Metanephros (tissue), 1 donor: ENCODE measurements around the gene GAB4. TPM values are rescaled to one million over a fixed set of nuclear protein-coding genes. Genes with fewer than 3 reads are reported as not detected.

Source experiments
- total RNA-seq: library from RNA; depleted of rRNA; stranded (reverse); fragments of >200 nt; gene quantifications from one replicate; pipeline ENCODE4 v1.2.3, GENCODE V29; 2014

Gene GAB4, protein sequence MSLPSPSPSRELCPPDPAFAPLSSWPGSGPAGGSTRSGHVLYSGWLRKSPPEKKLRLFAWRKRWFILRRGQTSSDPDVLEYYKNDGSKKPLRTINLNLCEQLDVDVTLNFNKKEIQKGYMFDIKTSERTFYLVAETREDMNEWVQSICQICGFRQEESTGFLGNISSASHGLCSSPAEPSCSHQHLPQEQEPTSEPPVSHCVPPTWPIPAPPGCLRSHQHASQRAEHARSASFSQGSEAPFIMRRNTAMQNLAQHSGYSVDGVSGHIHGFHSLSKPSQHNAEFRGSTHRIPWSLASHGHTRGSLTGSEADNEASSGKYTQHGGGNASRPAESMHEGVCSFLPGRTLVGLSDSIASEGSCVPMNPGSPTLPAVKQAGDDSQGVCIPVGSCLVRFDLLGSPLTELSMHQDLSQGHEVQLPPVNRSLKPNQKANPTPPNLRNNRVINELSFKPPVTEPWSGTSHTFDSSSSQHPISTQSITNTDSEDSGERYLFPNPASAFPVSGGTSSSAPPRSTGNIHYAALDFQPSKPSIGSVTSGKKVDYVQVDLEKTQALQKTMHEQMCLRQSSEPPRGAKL
- total RNA-seq: not detected

DNA sequence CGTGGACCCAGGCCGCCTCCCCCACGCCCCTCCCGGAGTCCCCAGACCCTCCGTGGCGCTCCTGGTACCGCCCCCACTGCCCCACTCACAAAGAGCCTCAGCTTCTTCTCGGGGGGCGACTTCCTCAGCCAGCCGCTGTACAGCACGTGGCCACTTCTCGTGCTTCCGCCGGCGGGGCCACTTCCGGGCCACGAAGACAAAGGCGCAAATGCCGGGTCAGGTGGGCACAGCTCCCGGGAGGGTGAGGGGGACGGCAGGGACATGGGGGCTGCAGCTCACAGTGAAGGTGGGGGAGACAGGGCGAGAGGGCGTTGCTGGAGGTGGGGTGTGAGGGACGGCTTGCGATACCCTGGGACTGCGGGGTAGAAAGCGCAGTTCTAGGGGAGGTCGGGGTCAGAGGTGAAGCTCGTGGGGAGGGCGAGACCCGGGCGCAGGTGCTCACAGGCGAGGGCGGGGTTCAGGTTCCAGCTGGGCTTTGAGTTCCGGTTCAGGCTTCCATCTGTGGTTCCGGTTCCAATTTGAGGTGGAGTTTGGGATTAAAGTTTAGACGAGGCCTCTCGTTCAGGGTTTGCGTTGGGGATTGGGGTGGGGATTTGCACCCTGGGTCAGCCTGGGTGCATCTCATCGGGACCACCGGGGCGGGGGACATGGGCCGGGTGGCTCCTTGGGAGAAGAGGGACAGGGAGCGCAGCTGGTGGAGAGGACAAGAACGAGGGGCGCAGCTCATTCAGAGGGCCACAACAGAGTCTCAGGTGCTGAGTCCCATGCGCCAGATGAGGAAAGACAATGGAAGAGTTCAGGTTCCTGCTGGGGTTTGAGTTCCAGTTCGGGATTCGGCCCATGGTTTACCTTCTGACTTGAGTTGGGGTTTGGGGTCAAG, at the start of gene GAB4:
Gene GAB4, minus strand, starts transcription at position 371 of the 880 bp plus-strand sequence. Its CDS starts 108 bp downstream, at position 263.

Other genes starting within 250 kb of the GAB4 start
- gene XKR3, start 182.8 kb downstream of the GAB4 start, total RNA-seq: not detected
- gene IL17RA, start 76.8 kb upstream of the GAB4 start, total RNA-seq: 8.7 TPM
- gene TMEM121B, start 113.1 kb upstream of the GAB4 start, total RNA-seq: 0.93 TPM
- 29.3 TPM for gene HDHD5, start 151.1 kb upstream of the GAB4 start, total RNA-seq
- 14.8 TPM for gene ADA2, start 211.2 kb upstream of the GAB4 start, total RNA-seq